Activated T-helper 1 cell treated with anti-CD3 and anti-CD28 coated beads, Interleukin-12 subunit alpha, Interleukin-12 subunit beta, Interleukin-2, Interleukin-4 antibody, amounts not matched to agents 30 ng/mL and 10 ng/mL and 1 ng/mL, durations not matched to agents 14 hours and 24 hours and 36 hours (primary cell): Measurements from ENCODE around the gene CEP131. TPM values are rescaled to one million over a fixed set of nuclear protein-coding genes. Genes with fewer than 3 reads are reported as not detected.
A peak's percentile ranks its signal among the peaks of the same experiment; 100 is the strongest.

Experiments used
- DNase-seq: peaks from one replicate; pipeline ENCODE4 v3.0.0; 2021; ENCODE audit warnings: low spot score
- H3K27ac Mint-ChIP-seq: one replicate; pipeline ENCODE4 v1.8.0; 2021; ENCODE audit warnings: mild to moderate bottlenecking, mixed read lengths
- H3K27me3 Mint-ChIP-seq: one replicate; pipeline ENCODE4 v1.8.0; 2022; ENCODE audit warnings: mild to moderate bottlenecking, moderate library complexity, mixed read lengths; ENCODE audit not compliant: insufficient read depth
- H3K36me3 Mint-ChIP-seq: one replicate; pipeline ENCODE4 v1.8.0; 2021; ENCODE audit warnings: low read depth, mixed read lengths
- H3K4me1 Mint-ChIP-seq: one replicate; pipeline ENCODE4 v1.8.0; 2021; ENCODE audit warnings: low read depth, mixed read lengths
- H3K4me3 Mint-ChIP-seq: one replicate; pipeline ENCODE4 v1.8.0; 2021; ENCODE audit warnings: mild to moderate bottlenecking, moderate library complexity, mixed read lengths
- H3K9me3 Mint-ChIP-seq: one replicate; pipeline ENCODE4 v1.8.0; 2021; ENCODE audit warnings: mixed read lengths
- intact Hi-C: fragments of 100-400 bp; cut with micrococcal nuclease; formaldehyde crosslinking; loops from one replicate; pipeline ENCODE4 v1.15.1; 2024
- total RNA-seq: library from RNA; stranded (reverse); gene quantifications from 2 replicates; pipeline ENCODE4 v1.2.3, GENCODE V29; 2022

Gene CEP131
- 17.5 and 18.7 TPM in 2 replicates for total RNA-seq

DNA sequence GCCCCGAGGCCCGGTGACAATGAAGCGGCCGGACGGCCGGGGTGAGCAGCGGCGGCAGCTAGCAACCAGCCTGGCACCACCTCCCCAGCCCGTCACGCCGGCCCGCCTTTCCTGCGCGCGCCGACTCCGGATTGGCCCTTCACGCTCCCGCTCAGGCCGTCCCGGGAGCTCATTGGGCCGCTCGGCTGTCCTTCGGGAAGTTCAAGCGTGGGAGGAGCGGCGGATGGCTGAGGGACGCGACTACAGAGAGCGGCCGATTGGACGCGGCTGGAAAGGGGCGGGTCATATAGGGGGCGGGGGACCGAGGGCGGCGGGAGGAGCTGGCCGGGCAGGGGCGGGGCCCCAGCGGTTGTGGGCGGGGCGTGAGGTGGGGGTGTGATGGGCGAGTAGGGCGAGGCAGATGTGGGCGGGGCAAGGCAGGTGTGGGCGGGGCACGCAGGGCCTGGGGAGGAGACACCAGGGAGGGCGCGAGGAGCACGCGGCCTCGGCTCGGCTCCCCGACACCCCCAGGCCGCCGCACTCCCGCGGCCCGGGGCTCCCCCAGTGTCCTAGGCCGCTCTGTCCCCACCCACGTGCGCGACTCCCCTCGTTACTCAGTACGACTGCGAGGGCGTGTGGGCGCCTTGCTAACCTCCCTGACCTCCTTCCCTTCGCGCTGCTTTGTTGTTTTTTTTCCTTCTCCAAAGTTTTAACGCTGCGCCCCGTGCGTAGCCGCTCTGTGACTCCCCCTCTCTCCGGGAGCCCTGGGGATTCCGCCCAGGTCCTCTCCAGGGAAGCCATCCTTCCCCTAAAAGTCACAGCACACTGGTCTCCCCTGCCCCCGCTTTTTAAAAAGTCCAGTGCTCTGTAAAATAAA, at the start of gene CEP131:
Gene CEP131, minus strand, starts transcription at position 60 of the 856 bp plus-strand sequence. CDS start 2,909 bp downstream, outside the sequence.
- intact Hi-C loops, result loop anchor here (1.0 to 10.0 kb wide), 6 partner anchors 16 to 808 kb away; partner anchors contain the start of genes BAIAP2, ENDOV, NDUFAF8 and SLC38A10
- no peaks in the 10 kb centered on the region for H3K9me3 Mint-ChIP-seq
- H3K4me1 Mint-ChIP-seq, result peaks cover 20% of the 10 kb centered on the region
- H3K36me3 Mint-ChIP-seq, result peaks cover 5% of the 10 kb centered on the region
- no peaks in the 10 kb centered on the region for H3K27me3 Mint-ChIP-seq
- DNase-seq, result peak; percentile 98
- H3K4me3 Mint-ChIP-seq, result peak within 1 kb of the TSS; percentile 79
- H3K27ac Mint-ChIP-seq, result peak within 1 kb of the TSS; percentile 80

- no peak for DNase-seq
- no peak overlapping the region for H3K4me3 Mint-ChIP-seq
- peaks cover 30% of the 10 kb centered on the region for H3K36me3 Mint-ChIP-seq
- intact Hi-C loops, result no loop called here
- no peaks in the 10 kb centered on the region for H3K9me3 Mint-ChIP-seq
- no peak overlapping the region for H3K27ac Mint-ChIP-seq
- no peaks in the 10 kb centered on the region for H3K27me3 Mint-ChIP-seq
- no peaks in the 10 kb centered on the region for H3K4me1 Mint-ChIP-seq
Observed at GRCh38 chr17:81271226-81271625, 48.5 kb upstream of the CEP131 start.

GRCh38 chr17:81270279-81270678, 47.5 kb upstream of the CEP131 start:
- Mint-ChIP-seq H3K27me3 (no peaks in the 10 kb centered on the region), H3K9me3 (no peaks in the 10 kb centered on the region), H3K4me3 (no peak overlapping the region), H3K4me1 (no peaks in the 10 kb centered on the region), H3K27ac (no peak overlapping the region), H3K36me3 (peaks cover 30% of the 10 kb centered on the region)
- intact Hi-C loops, result no loop called here
- DNase-seq, result no peak

- H3K27me3 Mint-ChIP-seq, result no peaks in the 10 kb centered on the region
- no peaks in the 10 kb centered on the region for H3K4me1 Mint-ChIP-seq
- intact Hi-C loops, result no loop called here
- no peak for DNase-seq
- no peak overlapping the region for H3K27ac Mint-ChIP-seq
- H3K9me3 Mint-ChIP-seq, result no peaks in the 10 kb centered on the region
- H3K36me3 Mint-ChIP-seq, result peaks cover 20% of the 10 kb centered on the region
- no peak overlapping the region for H3K4me3 Mint-ChIP-seq
Observed at GRCh38 chr17:81267390-81268067, 44.8 kb upstream of the CEP131 start.

GRCh38 chr17:81265576-81265975, 42.8 kb upstream of the CEP131 start:
- peaks cover 16% of the 10 kb centered on the region for H3K36me3 Mint-ChIP-seq

GRCh38 chr17:81264640-81265039, 41.9 kb upstream of the CEP131 start:
- no peak for DNase-seq
- H3K27ac Mint-ChIP-seq, result no peak overlapping the region
- H3K27me3 Mint-ChIP-seq, result no peaks in the 10 kb centered on the region
- no peaks in the 10 kb centered on the region for H3K9me3 Mint-ChIP-seq
- no peaks in the 10 kb centered on the region for H3K4me1 Mint-ChIP-seq
- peaks cover 15% of the 10 kb centered on the region for H3K36me3 Mint-ChIP-seq
- no peak overlapping the region for H3K4me3 Mint-ChIP-seq
- intact Hi-C loops, result no loop called here

More at GRCh38 chr17:81265576-81265975, 42.8 kb upstream of the CEP131 start:
- no peak for DNase-seq
- Mint-ChIP-seq H3K9me3 (no peaks in the 10 kb centered on the region), H3K27ac (no peak overlapping the region), H3K4me1 (no peaks in the 10 kb centered on the region), H3K4me3 (no peak overlapping the region), H3K27me3 (no peaks in the 10 kb centered on the region)
- intact Hi-C loops, result no loop called here

GRCh38 chr17:81263371-81264181, 40.8 kb upstream of the CEP131 start:
- Mint-ChIP-seq H3K27ac (no peak overlapping the region), H3K4me1 (no peaks in the 10 kb centered on the region), H3K9me3 (no peaks in the 10 kb centered on the region), H3K4me3 (no peak overlapping the region), H3K27me3 (no peaks in the 10 kb centered on the region), H3K36me3 (peaks cover 18% of the 10 kb centered on the region)
- intact Hi-C loops, result no loop called here
- DNase-seq, result no peak

DNA sequence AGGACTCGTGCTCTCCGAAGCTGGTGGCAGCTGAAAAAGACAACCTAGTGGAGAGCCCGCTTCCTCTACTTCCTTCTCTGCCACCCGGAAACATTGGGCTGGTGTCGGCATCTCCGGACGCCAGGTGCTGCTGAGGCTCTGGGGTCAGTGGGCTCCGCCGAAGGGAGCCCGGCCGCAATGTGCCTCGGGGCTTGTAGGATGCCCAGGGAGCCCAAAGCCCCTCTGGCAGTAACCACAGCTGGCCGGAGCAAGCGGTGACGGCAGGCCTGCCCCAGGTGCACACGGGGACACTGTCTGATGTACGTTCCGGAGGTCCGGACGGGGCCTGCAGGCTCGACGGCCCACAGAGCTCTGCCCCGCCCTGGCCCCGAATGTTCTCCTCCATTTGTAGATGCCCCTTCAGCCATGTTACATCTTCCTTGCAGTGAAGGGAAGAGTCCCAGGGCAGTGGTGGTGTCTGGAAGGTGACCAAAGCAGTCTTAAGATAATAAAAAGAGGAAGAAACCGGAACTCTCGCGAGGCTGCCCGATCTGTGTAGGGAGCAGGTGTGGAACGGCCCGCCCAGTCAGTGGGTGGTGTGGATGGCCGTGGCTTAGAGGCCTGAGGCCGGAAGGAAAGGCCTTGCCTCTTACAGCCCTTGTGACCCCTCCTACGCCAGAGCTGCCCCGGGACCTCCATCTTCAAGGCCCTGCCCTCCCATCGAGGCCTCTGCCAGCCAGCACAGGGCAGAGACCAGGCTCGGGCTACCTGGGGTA, 39.0 kb upstream of the CEP131 start:
- Mint-ChIP-seq H3K4me1 (no peaks in the 10 kb centered on the region), H3K36me3 (peaks cover 13% of the 10 kb centered on the region), H3K27ac (no peak overlapping the region), H3K9me3 (no peaks in the 10 kb centered on the region), H3K4me3 (no peak overlapping the region), H3K27me3 (no peaks in the 10 kb centered on the region)
- intact Hi-C loops, result no loop called here
- DNase-seq, result no peak

DNA sequence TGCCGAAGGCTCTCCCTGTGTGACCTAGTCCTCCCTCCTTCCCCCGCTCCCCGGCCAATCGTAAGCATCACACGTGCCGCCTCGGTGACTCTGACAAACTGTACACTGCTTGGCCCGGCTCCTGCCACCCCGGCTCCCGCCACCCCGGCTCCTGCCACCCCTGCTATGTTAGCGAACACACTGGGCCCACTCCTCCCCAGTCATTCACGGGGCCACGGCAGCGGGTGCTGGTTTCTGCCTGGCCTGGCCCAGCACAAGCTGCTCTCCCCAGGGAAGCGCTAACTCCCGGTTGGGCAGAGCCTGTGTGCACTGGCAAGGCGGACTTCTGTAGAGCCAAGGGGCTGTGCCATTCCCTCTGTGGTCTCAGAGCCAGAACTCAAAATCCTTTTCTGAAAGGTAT, 38.3 kb upstream of the CEP131 start:
- Mint-ChIP-seq H3K4me3 (no peak overlapping the region), H3K27me3 (no peaks in the 10 kb centered on the region), H3K36me3 (peaks cover 13% of the 10 kb centered on the region), H3K27ac (no peak overlapping the region), H3K4me1 (no peaks in the 10 kb centered on the region), H3K9me3 (no peaks in the 10 kb centered on the region)
- DNase-seq, result no peak
- intact Hi-C loops, result no loop called here

DNA sequence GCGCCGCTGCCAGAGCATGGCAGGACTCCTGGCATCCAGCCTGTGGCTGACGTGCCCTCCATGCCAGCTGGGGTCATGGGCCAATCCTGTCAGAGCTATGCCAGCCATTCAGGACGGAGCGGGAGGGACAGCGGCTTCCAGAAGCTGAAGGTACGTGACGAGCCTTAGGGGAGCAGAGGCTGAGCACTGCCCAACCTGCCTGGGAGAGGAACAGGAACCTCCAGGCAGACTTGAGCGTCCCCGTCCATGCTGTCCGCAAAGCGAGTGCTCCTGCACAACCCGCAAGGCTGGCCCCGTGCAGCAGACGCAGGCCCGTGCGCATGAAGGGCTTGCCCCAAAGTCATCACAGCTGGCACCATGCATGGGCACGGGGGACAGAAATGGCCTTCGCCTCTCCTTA, 37.9 kb upstream of the CEP131 start:
- Mint-ChIP-seq H3K36me3 (peaks cover 10% of the 10 kb centered on the region), H3K9me3 (no peaks in the 10 kb centered on the region), H3K27ac (no peak overlapping the region), H3K4me1 (no peaks in the 10 kb centered on the region), H3K4me3 (no peak overlapping the region), H3K27me3 (no peaks in the 10 kb centered on the region)
- no peak for DNase-seq
- intact Hi-C loops, result no loop called here

- Mint-ChIP-seq H3K4me3 (no peak overlapping the region), H3K27ac (no peak overlapping the region), H3K36me3 (peaks cover 8% of the 10 kb centered on the region), H3K9me3 (no peaks in the 10 kb centered on the region), H3K27me3 (no peaks in the 10 kb centered on the region), H3K4me1 (no peaks in the 10 kb centered on the region)
- intact Hi-C loops, result no loop called here
- no peak for DNase-seq
Observed at GRCh38 chr17:81260171-81260570, 37.4 kb upstream of the CEP131 start.

- no peaks in the 10 kb centered on the region for H3K9me3 Mint-ChIP-seq
- H3K27ac Mint-ChIP-seq, result no peak overlapping the region
- intact Hi-C loops, result no loop called here
- H3K4me3 Mint-ChIP-seq, result no peak overlapping the region
- H3K27me3 Mint-ChIP-seq, result no peaks in the 10 kb centered on the region
- no peak for DNase-seq
- no peaks in the 10 kb centered on the region for H3K4me1 Mint-ChIP-seq
- H3K36me3 Mint-ChIP-seq, result peaks cover 8% of the 10 kb centered on the region
Observed at GRCh38 chr17:81259058-81259605, 36.4 kb upstream of the CEP131 start.
